H9 (cell line): ENCODE measurements around the gene SEPHS1. TPM values are rescaled to one million over a fixed set of nuclear protein-coding genes. Genes with fewer than 3 reads are reported as not detected.

Source experiments
- DNase-seq: peaks from one replicate; pipeline ENCODE4 v3.0.0-alpha.2; 2017
- H2AFZ ChIP-seq: one replicate; pipeline ENCODE4 v1.6.1; 2013; ENCODE audit warnings: mild to moderate bottlenecking, low read length, control low read depth, moderate library complexity
- H2AK5ac ChIP-seq: 2 replicates; pipeline ENCODE4 v1.6.1; 2013; ENCODE audit warnings: low read length, control low read depth, mixed read lengths; ENCODE audit not compliant: insufficient read length
- H2BK120ac ChIP-seq: one replicate; pipeline ENCODE4 v1.6.1; 2013; ENCODE audit warnings: low read depth, mild to moderate bottlenecking, low read length, control low read depth, inconsistent platforms; ENCODE audit not compliant: poor library complexity, severe bottlenecking
- H2BK12ac ChIP-seq: 2 replicates; pipeline ENCODE4 v1.6.1; 2013; ENCODE audit warnings: low read length, control low read depth, mixed read lengths, low read depth; ENCODE audit not compliant: insufficient read length
- H2BK15ac ChIP-seq: 2 replicates; pipeline ENCODE4 v1.6.1; 2013; ENCODE audit warnings: low read depth, low read length, control low read depth
- H2BK20ac ChIP-seq: one replicate; pipeline ENCODE4 v1.6.1; 2013; ENCODE audit warnings: low read depth, mild to moderate bottlenecking, low read length, control low read depth, inconsistent platforms; ENCODE audit not compliant: poor library complexity, severe bottlenecking
- H2BK5ac ChIP-seq: 2 replicates; pipeline ENCODE4 v1.6.1; 2013; ENCODE audit warnings: low read length, control low read depth, mixed read lengths; ENCODE audit not compliant: insufficient read length
- H3K14ac ChIP-seq: 2 replicates; pipeline ENCODE4 v1.6.1; 2013; ENCODE audit warnings: low read length, control low read depth; ENCODE audit not compliant: insufficient read depth
- H3K18ac ChIP-seq: 2 replicates; pipeline ENCODE4 v1.6.1; 2013; ENCODE audit warnings: low read depth, mild to moderate bottlenecking, mixed read lengths, low read length, control low read depth; ENCODE audit not compliant: insufficient read length
- H3K23ac ChIP-seq: 2 replicates; pipeline ENCODE4 v1.6.1; 2013; ENCODE audit warnings: low read length, control low read depth, mixed read lengths, low read depth; ENCODE audit not compliant: insufficient read length
- H3K23me2 ChIP-seq: 2 replicates; pipeline ENCODE4 v1.6.1; 2013; ENCODE audit warnings: low read depth, mild to moderate bottlenecking, mixed read lengths, low read length, control low read depth; ENCODE audit not compliant: insufficient read length, poor library complexity, severe bottlenecking
- H3K27ac ChIP-seq: 2 replicates; pipeline ENCODE4 v1.5.1; 2013; ENCODE audit warnings: low read length, control low read depth, mixed read lengths, low read depth; ENCODE audit not compliant: insufficient read length
- H3K27me3 ChIP-seq: 2 replicates; pipeline ENCODE4 v1.6.1; 2013; ENCODE audit warnings: low read length, control low read depth, inconsistent platforms; ENCODE audit not compliant: insufficient read depth
- H3K4ac ChIP-seq: 2 replicates; pipeline ENCODE4 v1.6.1; 2013; ENCODE audit warnings: low read depth, mild to moderate bottlenecking, control low read depth, inconsistent platforms, low read length, moderate library complexity
- H3K4me1 ChIP-seq: 2 replicates; pipeline ENCODE4 v1.6.1; 2013; ENCODE audit warnings: low read length, control low read depth, inconsistent platforms; ENCODE audit not compliant: insufficient read depth
- H3K4me2 ChIP-seq: 2 replicates; pipeline ENCODE4 v1.6.1; 2013; ENCODE audit warnings: low read length, control low read depth, mixed read lengths; ENCODE audit not compliant: insufficient read length, insufficient read depth
- H3K56ac ChIP-seq: 2 replicates; pipeline ENCODE4 v1.6.1; 2013; ENCODE audit warnings: low read depth, mild to moderate bottlenecking, mixed read lengths, low read length, control low read depth; ENCODE audit not compliant: insufficient read length
- H3K79me1 ChIP-seq: 2 replicates; pipeline ENCODE4 v1.6.1; 2013; ENCODE audit warnings: low read depth, mild to moderate bottlenecking, moderate library complexity, low read length, control low read depth, inconsistent platforms; ENCODE audit not compliant: insufficient read depth, poor library complexity, severe bottlenecking
- H3K79me2 ChIP-seq: 2 replicates; pipeline ENCODE4 v1.6.1; 2013; ENCODE audit warnings: low read length, control low read depth, inconsistent platforms; ENCODE audit not compliant: insufficient read depth
- H3K9ac ChIP-seq: 2 replicates; pipeline ENCODE4 v1.6.1; 2013; ENCODE audit warnings: low read length, control low read depth, mixed read lengths; ENCODE audit not compliant: insufficient read length; ENCODE audit errors: extremely low read depth
- H3K9me3 ChIP-seq: one replicate; pipeline ENCODE4 v1.6.1; 2013; ENCODE audit warnings: low read depth, low read length, inconsistent platforms; ENCODE audit not compliant: control insufficient read depth
- H3T11ph ChIP-seq: one replicate; pipeline ENCODE4 v1.6.1; 2013; ENCODE audit warnings: mild to moderate bottlenecking, low read length, control low read depth, inconsistent platforms
- H4K20me1 ChIP-seq: one replicate; pipeline ENCODE4 v1.6.1; 2013; ENCODE audit not compliant: control insufficient read depth, insufficient read length, insufficient read depth
- H4K5ac ChIP-seq: 2 replicates; pipeline ENCODE4 v1.6.1; 2013; ENCODE audit warnings: low read depth, mild to moderate bottlenecking, mixed read lengths, low read length, control low read depth; ENCODE audit not compliant: insufficient read length
- H4K8ac ChIP-seq: replicated peaks from 2 replicates; pipeline ENCODE4 v1.6.1; 2013; ENCODE audit warnings: low read length, control low read depth, mixed read lengths, low read depth; ENCODE audit not compliant: insufficient read length
- H4K91ac ChIP-seq: 2 replicates; pipeline ENCODE4 v1.6.1; 2013; ENCODE audit warnings: low read depth, mild to moderate bottlenecking, moderate library complexity, mixed read lengths, low read length, control low read depth; ENCODE audit not compliant: insufficient read length
- H3K27ac Mint-ChIP-seq, 3 experiments: 2 replicates in 2 of 3; 3 replicates in 1 of 3; pipeline ENCODE4 v1.8.0; 2020 to 2021; ENCODE audit warnings: mixed read lengths in 3 of 3, mild to moderate bottlenecking in 1 of 3, moderate library complexity in 1 of 3
- H3K27me3 Mint-ChIP-seq: 2 replicates; pipeline ENCODE4 v1.8.0; 2021; ENCODE audit warnings: low read depth, mild to moderate bottlenecking, moderate library complexity, mixed read lengths
- H3K36me3 Mint-ChIP-seq, 3 experiments: 2 replicates in 2 of 3; 3 replicates in 1 of 3; pipeline ENCODE4 v1.8.0; 2020 to 2021; ENCODE audit warnings: low read depth in 3 of 3, mixed read lengths in 3 of 3; ENCODE audit not compliant: insufficient read depth in 1 of 3
- H3K4me1 Mint-ChIP-seq, 2 experiments: 2 replicates each; pipeline ENCODE4 v1.8.0; 2020; ENCODE audit warnings: mixed read lengths in 2 of 2
- H3K4me3 Mint-ChIP-seq, 2 experiments: 2 replicates in 1 of 2; 3 replicates in 1 of 2; pipeline ENCODE4 v1.8.0; 2020 to 2021; ENCODE audit warnings: mild to moderate bottlenecking in 2 of 2, mixed read lengths in 2 of 2, moderate library complexity in 1 of 2
- H3K9me3 Mint-ChIP-seq, 2 experiments: 2 replicates in 1 of 2; 3 replicates in 1 of 2; pipeline ENCODE4 v1.8.0; 2020; ENCODE audit warnings: mild to moderate bottlenecking in 2 of 2, mixed read lengths in 2 of 2, moderate library complexity in 1 of 2
- CTCF ChIP-seq: fragments of 200-600 bp; sonication (generic); conservative IDR thresholded peaks from 3 replicates; pipeline ENCODE4 v1.8.0; 2021; ENCODE audit warnings: antibody characterized with exemption, mild to moderate bottlenecking
- WGBS: extraction: QIAGEN DNeasy Blood & Tissue Kit; methylation state at CpG from one replicate; pipeline ENCODE4 v1.1.7; 2013; ENCODE audit warnings: missing lambda C conversion rate, low lambda C conversion rate, mixed read lengths; ENCODE audit not compliant: insufficient read length; ENCODE audit errors: extremely low coverage; 5-methylcytosine and 5-hydroxymethylcytosine counted together
- total RNA-seq: library from RNA; stranded (reverse); gene quantifications from 2 replicates; pipeline ENCODE4 v1.2.1, GENCODE V29; 2021

The SEPHS1 gene
- total RNA-seq, 1 experiment from 2014 or later, result 366 TPM

GRCh38 chr10:13298748-13299436, 49.2 kb downstream of the SEPHS1 start:
- no peak overlapping the region for H3K27ac ChIP-seq

More at GRCh38 chr10:13298748-13299436, 49.2 kb downstream of the SEPHS1 start:
- Histone ChIP-seq H3K27me3 (no peaks in the 10 kb centered on the region), H3K79me1 (no peaks in the 10 kb centered on the region), H3K4ac (no peak overlapping the region), H2BK12ac (no peak overlapping the region), H2BK5ac (no peak overlapping the region), H3K56ac (no peak overlapping the region), H2AFZ (no peak overlapping the region), H3K23me2 (peaks cover 6% of the 10 kb centered on the region), H3K14ac (peak overlapping the region; percentile 66; the same call in 1 of the 2 replicates), H3K18ac (peak overlapping the region; percentile 67), H4K8ac (no peak overlapping the region), H3K9ac (peak overlapping the region; percentile 27), H3K4me1 (no peaks in the 10 kb centered on the region), H3K79me2 (no peaks in the 10 kb centered on the region), H2BK20ac (no peak overlapping the region), H3K9me3 (no peaks in the 10 kb centered on the region), H2AK5ac (no peak overlapping the region), H3T11ph (no peak overlapping the region), H2BK15ac (no peak overlapping the region), H4K5ac (no peak overlapping the region), H2BK120ac (no peak overlapping the region), H3K23ac (no peak overlapping the region), H4K20me1 (no peaks in the 10 kb centered on the region), H4K91ac (no peak overlapping the region), H3K4me2 (peak overlapping the region; percentile 41)
- H3K9me3 Mint-ChIP-seq, result no peaks in the 10 kb centered on the region
- no peak for DNase-seq
- TF ChIP-seq CTCF, result no peak
- H3K27ac Mint-ChIP-seq, result 0 out of 7 replicates have a peak overlapping the region, but pooled peaks of 1 of the 3 experiments have one; percentile 19
- H3K27me3 Mint-ChIP-seq, result peaks cover 14% of the 10 kb centered on the region
- no CpG with 5 or more reads among the region's 20 CpGs for WGBS
- H3K36me3 Mint-ChIP-seq, result no peaks in the 10 kb centered on the region; a peak in 1 of 7 replicates
- peaks cover 12 to 13% of the 10 kb centered on the region in 2 experiments for H3K4me1 Mint-ChIP-seq
- peak overlapping the region; percentile 59 to 79 for H3K4me3 Mint-ChIP-seq
